HCT116 (cell line): ENCODE measurements around the gene HLA-DRB5. TPM values are rescaled to one million over a fixed set of nuclear protein-coding genes. Genes with fewer than 3 reads are reported as not detected.
"Not testable (repeated sequence)": the region's sequence is repeated elsewhere in the genome, so short reads cannot be mapped to it uniquely, and the experiment has no call there.

Experiments
- ATAC-seq: fragments of 200-7000 bp; cut with Tn5 transposase; 2 replicates; pipeline ENCODE4 v1.9.1; 2020; ENCODE audit warnings: mild to moderate bottlenecking, moderate library complexity
- BruUV-seq: library from RNA; stranded (reverse); fragments of 400-500 nt; replicated peaks from 2 replicates; lab custom pipeline; 2021; lab: Mats Ljungman, UMichigan
- CTCF ChIA-PET: fragments of 300-600 bp; sonication (Branson Sonifier 250); formaldehyde crosslinking; loops from one replicate; lab custom pipeline; 2021; ENCODE audit warnings: antibody characterized with exemption; lab: Charles Lee
- POLR2A ChIA-PET: fragments of 300-600, 350-600 bp; sonication (Branson Sonifier 250); formaldehyde crosslinking; loops from one replicate; lab custom pipeline; 2021; ENCODE audit warnings: antibody characterized with exemption; lab: Charles Lee
- RAD21 ChIA-PET, 2 experiments: fragments of 300-600 bp; sonication (Branson Sonifier 250); formaldehyde crosslinking; loops; one replicate each; lab custom pipeline; 2023; ENCODE audit warnings: low total read pairs in 2 of 2; ENCODE audit not compliant: uncharacterized antibody in 2 of 2, unreplicated experiment in 2 of 2, low non-redundant PET in 1 of 2; lab: Charles Lee
- DNase-seq: peaks from one replicate; pipeline ENCODE4 v3.0.0-alpha.2; 2010; ENCODE audit warnings: low read depth, low spot score
- H2AFZ ChIP-seq: fragments of 200-600 bp; shearing (Covaris generic), sonication (generic); 2 replicates; pipeline ENCODE4 v1.6.1; 2017; ENCODE audit warnings: low read depth, mixed run types, mixed read lengths, antibody characterized with exemption, low read length; ENCODE audit not compliant: poor library complexity, severe bottlenecking
- H3K27ac ChIP-seq: 2 replicates; pipeline ENCODE4 v1.5.1; 2012; ENCODE audit warnings: low read depth, low read length
- H3K27me3 ChIP-seq: fragments of 200-600 bp; sonication (generic); 2 replicates; pipeline ENCODE4 v1.6.1; 2016; ENCODE audit warnings: mixed run types, low read length, mixed read lengths; ENCODE audit not compliant: insufficient read depth
- H3K36me3 ChIP-seq, 2 experiments: fragments of 200-500 bp in 1 of 2; fragments of 200-600 bp in 1 of 2; sonication (Bioruptor generic) in 1 of 2; sonication (generic) in 1 of 2; 2 replicates each; pipeline versions ENCODE4 v1.5.1 to v1.6.1; 2014 to 2016; ENCODE audit warnings: low read length in 2 of 2, inconsistent platforms in 1 of 2, mixed read lengths in 1 of 2, mixed run types in 1 of 2; ENCODE audit not compliant: insufficient read depth in 2 of 2, control insufficient read depth in 1 of 2
- H3K4me1 ChIP-seq, 2 experiments: fragments of 200-600 bp in 1 of 2; sonication (generic) in 1 of 2; 2 replicates each; pipeline versions ENCODE4 v1.5.1 to v1.6.1; 2012 to 2017; ENCODE audit warnings: low read length in 2 of 2, inconsistent platforms in 1 of 2, mild to moderate bottlenecking in 1 of 2, mixed read lengths in 1 of 2, mixed run types in 1 of 2, moderate library complexity in 1 of 2; ENCODE audit not compliant: insufficient read depth in 2 of 2, control insufficient read depth in 1 of 2
- H3K4me2 ChIP-seq: fragments of 200-600 bp; sonication (generic); 2 replicates; pipeline ENCODE4 v1.6.1; 2017; ENCODE audit warnings: mixed run types, low read length, mixed read lengths
- H3K4me3 ChIP-seq, 2 experiments: fragments of 200-600 bp in 1 of 2; sonication (generic) in 1 of 2; replicated peaks in 1 of 2; 2 replicates each; pipeline ENCODE4 v1.5.1; 2011 to 2016; ENCODE audit warnings: low read length in 2 of 2, control low read depth in 1 of 2, low read depth in 1 of 2, mild to moderate bottlenecking in 1 of 2, mixed read lengths in 1 of 2, mixed run types in 1 of 2
- H3K79me2 ChIP-seq: fragments of 200-600 bp; sonication (generic); 2 replicates; pipeline ENCODE4 v1.6.1; 2017; ENCODE audit warnings: mild to moderate bottlenecking, mixed run types, low read length, moderate library complexity, mixed read lengths; ENCODE audit not compliant: insufficient read depth
- H3K9ac ChIP-seq: fragments of 200-600 bp; sonication (generic); 2 replicates; pipeline ENCODE4 v1.6.1; 2016; ENCODE audit warnings: low read length, mixed read lengths
- H3K9me2 ChIP-seq: fragments of 200-600 bp; sonication (generic), shearing (Covaris generic); 2 replicates; pipeline ENCODE4 v1.6.1; 2017; ENCODE audit warnings: mixed run types, mild to moderate bottlenecking, moderate library complexity; ENCODE audit not compliant: insufficient read depth
- H3K9me3 ChIP-seq, 2 experiments: fragments of 200-500 bp in 1 of 2; fragments of 200-600 bp in 1 of 2; sonication (Bioruptor generic) in 1 of 2; sonication (generic) in 1 of 2; 2 replicates each; pipeline ENCODE4 v1.6.1; 2014 to 2017; ENCODE audit warnings: low read length in 2 of 2, mixed read lengths in 2 of 2, inconsistent platforms in 1 of 2, low read depth in 1 of 2, mild to moderate bottlenecking in 1 of 2, mixed run types in 1 of 2, moderate library complexity in 1 of 2; ENCODE audit not compliant: control insufficient read depth in 1 of 2, insufficient read depth in 1 of 2
- H4K20me1 ChIP-seq: fragments of 200-600 bp; sonication (generic), shearing (Covaris generic); 2 replicates; pipeline ENCODE4 v1.6.1; 2017; ENCODE audit warnings: mixed run types, mild to moderate bottlenecking, moderate library complexity; ENCODE audit not compliant: insufficient read depth
- CBX3 ChIP-seq: IDR thresholded peaks from 2 replicates; pipeline ENCODE4 v1.6.1; 2012; ENCODE audit warnings: low read depth
- CTCF ChIP-seq, 3 experiments: fragments of 200-600 bp in 1 of 3; sonication (generic) in 1 of 3; IDR thresholded peaks in 2 of 3; conservative IDR thresholded peaks in 1 of 3; 2 replicates each; pipeline ENCODE4 v1.5.1; 2012 to 2017; ENCODE audit warnings: low read depth in 2 of 3, low read length in 2 of 3, antibody characterized with exemption in 1 of 3, borderline replicate concordance in 1 of 3, control low read depth in 1 of 3, mild to moderate bottlenecking in 1 of 3, mixed read lengths in 1 of 3, mixed run types in 1 of 3, moderate library complexity in 1 of 3; ENCODE audit not compliant: insufficient read depth in 1 of 3
- EGR1 ChIP-seq: IDR thresholded peaks from 2 replicates; pipeline ENCODE4 v1.6.1; 2012; ENCODE audit warnings: low read depth
- ELF1 ChIP-seq: IDR thresholded peaks from 2 replicates; pipeline ENCODE4 v1.6.1; 2012; ENCODE audit warnings: low read depth, borderline replicate concordance
- EZH2phosphoT487 ChIP-seq: fragments of 200-600 bp; IDR thresholded peaks from 2 replicates; pipeline ENCODE4 v1.6.1; 2018; ENCODE audit warnings: antibody characterized with exemption, borderline replicate concordance
- FOSL1 ChIP-seq: IDR thresholded peaks from 2 replicates; pipeline ENCODE4 v1.6.1; 2012; ENCODE audit warnings: low read depth
- POLR2A ChIP-seq: IDR thresholded peaks from 2 replicates; pipeline ENCODE4 v1.7.0; 2011; ENCODE audit warnings: borderline replicate concordance; ENCODE audit not compliant: insufficient read depth, insufficient read length; ENCODE audit errors: extremely low read depth
- RAD21 ChIP-seq: IDR thresholded peaks from 2 replicates; pipeline ENCODE4 v1.6.1; 2012; ENCODE audit warnings: low read depth, mild to moderate bottlenecking
- SIN3A ChIP-seq: IDR thresholded peaks from 2 replicates; pipeline ENCODE4 v1.6.1; 2012; ENCODE audit warnings: low read depth
- SP1 ChIP-seq: IDR thresholded peaks from 2 replicates; pipeline ENCODE4 v1.6.1; 2012; ENCODE audit warnings: low read depth
- SRF ChIP-seq: IDR thresholded peaks from 2 replicates; pipeline ENCODE4 v1.6.1; 2012; ENCODE audit warnings: low read depth
- TCF7L2 ChIP-seq: IDR thresholded peaks from 2 replicates; pipeline ENCODE4 v1.7.0; 2011; ENCODE audit warnings: borderline replicate concordance, inconsistent platforms; ENCODE audit not compliant: insufficient read depth, insufficient read length; ENCODE audit errors: extremely low read depth
- ZFX ChIP-seq: fragments of 450-650 bp; IDR thresholded peaks from 2 replicates; pipeline ENCODE4 v1.6.1; 2017
- ZNF274 ChIP-seq: fragments of 200-500 bp; sonication (Bioruptor generic); IDR thresholded peaks from 2 replicates; pipeline ENCODE4 v1.6.1; 2014; ENCODE audit warnings: mild to moderate bottlenecking, low read depth, low read length, inconsistent platforms
- intact Hi-C: fragments of 100-400 bp; cut with micrococcal nuclease; formaldehyde crosslinking; loops from 2 replicates; pipeline ENCODE4 v1.10.0; 2022
- total RNA-seq: library from RNA; stranded (reverse); gene quantifications from one replicate; pipeline ENCODE4 v1.2.1, GENCODE V29; 2021; ENCODE audit not compliant: unreplicated experiment

The HLA-DRB5 gene
- total RNA-seq, 1 experiment from 2014 or later, result not detected

GRCh38 chr6:32472781-32473375 is 57.2 kb downstream of the HLA-DRB5 start:
- Histone ChIP-seq H3K4me1 (peaks cover 0 to 4% of the 10 kb centered on the region in 2 experiments; a peak in 1 of 4 replicates), H3K4me3 (no peak overlapping the region), H3K4me2 (peak overlapping the region; percentile 38; the same call in 1 of the 2 replicates), H3K9me3 (no peaks in the 10 kb centered on the region), H3K9me2 (no peaks in the 10 kb centered on the region), H3K27me3 (no peaks in the 10 kb centered on the region), H3K27ac (no peak overlapping the region)
- intact Hi-C loops, result no loop called here
- no TSS peak for BruUV-seq
- POLR2A ChIA-PET, result no interaction called here
- TF ChIP-seq RAD21 (no peak), POLR2A (no peak), FOSL1 (no peak), ZNF274 (no peak), ELF1 (no peak), ZFX (no peak), SP1 (no peak), CTCF (IDR thresholded peaks at IDR 0.05 in 2 of 3, conservative IDR thresholded peaks at IDR 0.05 in 1 of 3; ENCODE audit: borderline replicate concordance in 1 of 3, insufficient read depth in 1 of 3, low read depth in 2 of 3, low read length in 2 of 3) (no peak), TCF7L2 (no peak), SRF (no peak), CBX3 (no peak), EGR1 (no peak), EZH2phosphoT487 (no peak), SIN3A (no peak)
- TF ChIP-seq, all 23 proteins: peak for 0
- Histone ChIP-seq H3K9ac (no peak overlapping the region), H3K79me2 (no peaks in the 10 kb centered on the region), H4K20me1 (no peaks in the 10 kb centered on the region), H2AFZ (no peak overlapping the region), H3K36me3 (no peaks in the 10 kb centered on the region)
- CTCF ChIA-PET, result no interaction called here
- no peak for DNase-seq
- peak; percentile 23 for ATAC-seq
- RAD21 ChIA-PET, result no interaction called here

- H3K9ac ChIP-seq, H3K36me3 ChIP-seq, H3K9me3 ChIP-seq, BruUV-seq, CTCF ChIA-PET, H3K27ac ChIP-seq, H2AFZ ChIP-seq, H3K9me2 ChIP-seq, RAD21 ChIA-PET, H4K20me1 ChIP-seq, H3K4me3 ChIP-seq, H3K27me3 ChIP-seq, H3K4me1 ChIP-seq, H3K79me2 ChIP-seq, H3K4me2 ChIP-seq, POLR2A ChIA-PET, ATAC-seq, intact Hi-C loops, DNase-seq: not testable (repeated sequence)
Measured at GRCh38 chr6:32467743-32468503, 62.2 kb downstream of the HLA-DRB5 start.
